ENCODE results near the gene NSMCE4A. TPM values are rescaled to one million over a fixed set of nuclear protein-coding genes. Genes with fewer than 3 reads are reported as not detected.
"Not testable (repeated sequence)": the region's sequence is repeated elsewhere in the genome, so short reads cannot be mapped to it uniquely, and the experiment has no call there.

NSMCE4A gene
- total RNA-seq, 1 donor from 2014 or later, result 57.9 TPM

- Mint-ChIP-seq H3K27me3 (peaks cover 21% of the 10 kb centered on the region), H3K27ac (no peak overlapping the region), H3K4me1 (ENCODE audit: low read depth) (peaks cover 7% of the 10 kb centered on the region), H3K4me3 (ENCODE audit: low read depth) (peak overlapping the region; percentile 42), H3K9me3 (ENCODE audit: low read depth) (no peaks in the 10 kb centered on the region), H3K36me3 (ENCODE audit: insufficient read depth) (no peaks in the 10 kb centered on the region)
- no peak for TF ChIP-seq CTCF (IDR thresholded peaks at IDR 0.05; ENCODE audit: unreplicated experiment)
- no peak for DNase-seq (ENCODE audit: low spot score, unreplicated experiment)
Measured at GRCh38 chr10:122019414-122019975, 44.5 kb upstream of the NSMCE4A start.

GRCh38 chr10:122018951-122019413, 44.0 kb upstream of the NSMCE4A start:
- Mint-ChIP-seq H3K4me3 (ENCODE audit: low read depth) (no peak overlapping the region), H3K4me1 (ENCODE audit: low read depth) (peaks cover 8% of the 10 kb centered on the region), H3K36me3 (ENCODE audit: insufficient read depth) (no peaks in the 10 kb centered on the region), H3K27me3 (peaks cover 21% of the 10 kb centered on the region), H3K9me3 (ENCODE audit: low read depth) (no peaks in the 10 kb centered on the region), H3K27ac (no peak overlapping the region)
- no peak for TF ChIP-seq CTCF (IDR thresholded peaks at IDR 0.05; ENCODE audit: unreplicated experiment)
- DNase-seq (ENCODE audit: low spot score, unreplicated experiment), result no peak

GRCh38 chr10:122018491-122018890, 43.5 kb upstream of the NSMCE4A start:
- no peak overlapping the region for H3K27ac Mint-ChIP-seq
- H3K36me3 Mint-ChIP-seq (ENCODE audit: insufficient read depth), result no peaks in the 10 kb centered on the region

GRCh38 chr10:122017926-122018325, 42.9 kb upstream of the NSMCE4A start:
- H3K27ac Mint-ChIP-seq; H3K9me3 Mint-ChIP-seq (ENCODE audit: low read depth); H3K4me3 Mint-ChIP-seq (ENCODE audit: low read depth): not testable (repeated sequence)

More at GRCh38 chr10:122018491-122018890, 43.5 kb upstream of the NSMCE4A start:
- DNase-seq (ENCODE audit: low spot score, unreplicated experiment), result no peak
- no peak overlapping the region for H3K4me3 Mint-ChIP-seq (ENCODE audit: low read depth)
- peaks cover 8% of the 10 kb centered on the region for H3K4me1 Mint-ChIP-seq (ENCODE audit: low read depth)
- no peaks in the 10 kb centered on the region for H3K9me3 Mint-ChIP-seq (ENCODE audit: low read depth)
- peaks cover 21% of the 10 kb centered on the region for H3K27me3 Mint-ChIP-seq
- no peak for TF ChIP-seq CTCF (IDR thresholded peaks at IDR 0.05; ENCODE audit: unreplicated experiment)

GRCh38 chr10:122014652-122015248, 39.7 kb upstream of the NSMCE4A start:
- H3K27ac Mint-ChIP-seq, result no peak overlapping the region
- TF ChIP-seq CTCF (IDR thresholded peaks at IDR 0.05; ENCODE audit: unreplicated experiment), result no peak
- no peaks in the 10 kb centered on the region for H3K9me3 Mint-ChIP-seq (ENCODE audit: low read depth)
- H3K27me3 Mint-ChIP-seq, result peaks cover 12% of the 10 kb centered on the region
- H3K4me1 Mint-ChIP-seq (ENCODE audit: low read depth), result peaks cover 14% of the 10 kb centered on the region
- no peaks in the 10 kb centered on the region for H3K36me3 Mint-ChIP-seq (ENCODE audit: insufficient read depth)
- no peak for DNase-seq (ENCODE audit: low spot score, unreplicated experiment)
- H3K4me3 Mint-ChIP-seq (ENCODE audit: low read depth), result no peak overlapping the region

More at GRCh38 chr10:122017926-122018325, 42.9 kb upstream of the NSMCE4A start:
- H3K36me3 Mint-ChIP-seq (ENCODE audit: insufficient read depth); DNase-seq (ENCODE audit: low spot score, unreplicated experiment): not testable (repeated sequence)
- Mint-ChIP-seq H3K27me3 (peaks cover 21% of the 10 kb centered on the region), H3K4me1 (ENCODE audit: low read depth) (peaks cover 12% of the 10 kb centered on the region)

- Mint-ChIP-seq H3K36me3 (ENCODE audit: insufficient read depth) (no peaks in the 10 kb centered on the region), H3K27me3 (peaks cover 5% of the 10 kb centered on the region), H3K9me3 (ENCODE audit: low read depth) (no peaks in the 10 kb centered on the region), H3K4me1 (ENCODE audit: low read depth) (peaks cover 8% of the 10 kb centered on the region), H3K4me3 (ENCODE audit: low read depth) (no peak overlapping the region), H3K27ac (peak overlapping the region; percentile 31)
- TF ChIP-seq CTCF (IDR thresholded peaks at IDR 0.05; ENCODE audit: unreplicated experiment), result no peak
- no peak for DNase-seq (ENCODE audit: low spot score, unreplicated experiment)
Measured at GRCh38 chr10:122013311-122013780, 38.3 kb upstream of the NSMCE4A start.

Measured in progenitor cell of endocrine pancreas (in vitro differentiated cells).